Metanephros (tissue), 2 donors: ENCODE measurements around the gene ZBTB20. TPM values are rescaled to one million over a fixed set of nuclear protein-coding genes. Genes with fewer than 3 reads are reported as not detected.

Source experiments
- small RNA-seq: library from RNA; depleted of rRNA; stranded (forward); fragments of <200 nt; gene quantifications from one replicate; pipeline ENCODE3, GENCODE V24; 2014; ENCODE audit warnings: low replicate concordance
- total RNA-seq: library from RNA; depleted of rRNA; stranded (reverse); fragments of >200 nt; gene quantifications from one replicate; pipeline ENCODE4 v1.2.3, GENCODE V29; 2014

Gene ZBTB20
- 80.8 TPM for total RNA-seq

DNA sequence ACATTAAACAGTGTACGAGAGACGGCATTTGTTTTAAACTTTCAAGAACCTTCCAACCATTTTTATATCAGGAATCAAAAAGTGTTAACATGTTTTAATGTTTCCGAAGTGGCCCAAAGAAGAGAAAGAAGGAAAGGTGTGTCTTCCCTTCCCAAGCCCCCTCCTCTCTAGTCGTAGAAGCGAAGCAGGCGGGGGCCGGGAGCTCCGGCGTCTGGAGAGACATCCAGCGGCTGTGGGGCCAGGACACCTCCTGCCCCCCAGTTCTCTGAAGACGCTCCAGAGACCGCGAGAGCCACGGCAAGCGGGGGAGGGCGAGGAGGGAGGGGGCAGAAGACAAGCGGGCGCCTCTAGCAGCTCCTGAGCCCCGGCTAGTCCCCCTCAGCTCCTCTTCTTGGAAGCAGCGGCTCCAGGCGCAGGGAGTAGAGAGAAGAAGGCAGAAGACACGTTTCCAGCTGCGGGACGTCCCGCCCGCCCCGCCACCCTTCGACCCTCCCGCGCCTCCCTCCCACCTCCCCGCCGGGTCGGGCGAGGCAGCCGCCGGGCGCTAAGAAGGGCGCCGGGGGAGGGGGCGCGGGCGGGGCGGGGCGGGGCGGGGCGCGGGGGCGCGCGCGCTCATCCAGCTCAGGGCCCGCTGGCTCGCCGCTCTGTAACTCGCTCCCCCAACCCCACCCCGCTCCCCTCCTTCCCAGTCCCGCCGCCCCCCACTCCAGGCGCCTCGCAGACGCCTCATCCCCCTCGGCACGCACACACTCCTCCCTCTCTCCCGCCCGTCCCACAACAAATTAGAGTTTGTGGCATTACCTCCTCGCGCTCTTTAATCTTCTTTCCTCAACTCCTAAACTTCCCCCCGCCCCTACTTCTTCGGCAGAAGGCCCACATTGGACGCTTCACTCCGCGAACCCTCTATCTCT lies at the start of gene ZBTB20:
ZBTB20 (minus strand) TSS at position 871 of the 911 bp plus-strand sequence.

DNA sequence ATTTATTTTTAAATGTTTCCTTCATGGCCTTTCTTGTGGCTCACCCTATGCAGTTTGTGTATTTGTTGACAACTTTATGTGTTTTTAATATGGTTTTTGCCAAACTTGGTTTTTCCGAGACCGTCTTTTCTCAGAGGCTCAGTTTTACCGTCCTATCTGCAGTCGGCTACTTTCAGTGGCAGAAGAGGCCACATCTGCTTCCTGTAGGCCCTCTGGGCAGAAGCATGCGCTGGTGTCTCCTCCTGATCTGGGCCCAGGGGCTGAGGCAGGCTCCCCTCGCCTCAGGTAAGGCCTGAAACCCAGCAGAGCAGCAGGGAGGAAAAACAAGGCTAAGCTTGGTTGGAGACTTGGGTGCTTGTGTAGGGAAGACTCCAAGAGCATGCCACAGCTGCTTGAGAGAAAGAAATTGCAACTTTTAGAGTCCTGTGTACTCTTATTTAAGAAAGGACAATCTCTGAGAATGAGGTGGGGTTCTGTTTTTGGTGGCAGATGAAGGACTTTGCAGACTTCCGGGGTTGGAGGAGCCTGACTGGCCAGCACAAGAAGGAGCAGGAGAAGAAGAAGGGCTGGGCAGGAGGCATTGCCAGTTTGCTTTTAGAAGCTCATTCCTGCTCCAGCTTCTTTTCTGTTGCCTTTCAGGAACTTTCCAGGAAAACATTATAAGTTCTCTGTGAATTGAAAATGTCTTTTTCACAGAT lies 853.1 kb downstream of the ZBTB20 start, which contains the start of gene TIGIT:
TIGIT (plus strand) TSS at position 191 of the 698 bp plus-strand sequence; CDS start at position 225, 34 bp downstream.

Small RNA genes within 50 kb of the gene (small RNA-seq; reads per million reads assigned to genes)
- gene MIR4796 = not detected
